NB4 (cell line): ENCODE measurements around the gene RBM45.

ENCODE experiments used
- DNase-seq: peaks from one replicate; pipeline ENCODE4 v3.0.0; 2010; ENCODE audit warnings: low read depth
- H3K4me3 ChIP-seq: one replicate; pipeline ENCODE4 v1.5.1; 2011; ENCODE audit warnings: mild to moderate bottlenecking, low read depth, low read length, moderate library complexity
- CTCF ChIP-seq: IDR thresholded peaks from one replicate; pipeline ENCODE4 v1.5.1; 2012; ENCODE audit warnings: low read depth, low read length
- MAX ChIP-seq: IDR thresholded peaks from 2 replicates; pipeline ENCODE4 v1.6.1; 2011; ENCODE audit warnings: low read depth, low read length
- MYC ChIP-seq: IDR thresholded peaks from 2 replicates; pipeline ENCODE4 v1.6.1; 2011; ENCODE audit warnings: low read depth, low read length
- POLR2A ChIP-seq: IDR thresholded peaks from 2 replicates; pipeline ENCODE4 v1.6.1; 2011; ENCODE audit warnings: mild to moderate bottlenecking; ENCODE audit not compliant: insufficient read length; ENCODE audit errors: extremely low read depth

Gene RBM45

GRCh38 chr2:178106053-178106452, 6.2 kb upstream of the RBM45 start:
- TF ChIP-seq MAX (no peak), MYC (no peak), POLR2A (no peak), CTCF (no peak)
- DNase-seq, result no peak
- no peak overlapping the region for H3K4me3 ChIP-seq

GRCh38 chr2:178108176-178108575, 4.1 kb upstream of the RBM45 start:
- DNase-seq, result no peak
- H3K4me3 ChIP-seq, result no peak overlapping the region
- TF ChIP-seq POLR2A (no peak), MAX (no peak), CTCF (no peak), MYC (no peak)

GRCh38 chr2:178109813-178110212, 2.4 kb upstream of the RBM45 start:
- DNase-seq, result peak; percentile 64
- TF ChIP-seq CTCF, result peak; percentile 47
- no peak for TF ChIP-seq MYC
- no peak for TF ChIP-seq MAX
- TF ChIP-seq POLR2A, result no peak
- no peak overlapping the region for H3K4me3 ChIP-seq

- DNase-seq, result no peak
- H3K4me3 ChIP-seq, result no peak overlapping the region
- no peak for TF ChIP-seq MAX
- no peak for TF ChIP-seq MYC
- no peak for TF ChIP-seq POLR2A
- no peak for TF ChIP-seq CTCF
Measured at GRCh38 chr2:178110681-178111080, 1.6 kb upstream of the RBM45 start.

GRCh38 chr2:178111743-178112142, 494 bp upstream of the RBM45 start:
- peak overlapping the region; percentile 83 for H3K4me3 ChIP-seq
- DNase-seq, result no peak
- TF ChIP-seq CTCF (no peak), POLR2A (no peak), MYC (no peak), MAX (no peak)

- no peak overlapping the region for H3K4me3 ChIP-seq
Measured at GRCh38 chr2:178114462-178114861, 2.2 kb downstream of the RBM45 start.

More at GRCh38 chr2:178114462-178114861, 2.2 kb downstream of the RBM45 start:
- no peak for TF ChIP-seq MYC
- TF ChIP-seq POLR2A, result no peak
- no peak for TF ChIP-seq CTCF
- TF ChIP-seq MAX, result no peak
- no peak for DNase-seq
